Activated T-cell treated with anti-CD3 and anti-CD28 coated beads for 4 hours (primary cell): ENCODE data around the gene IPMK.
"Not testable (repeated sequence)": the region's sequence is repeated elsewhere in the genome, so short reads cannot be mapped to it uniquely, and the experiment has no call there.

ENCODE experiments used
- DNase-seq: peaks from one replicate; pipeline ENCODE4 v3.0.0-alpha.2; 2020

IPMK gene

DNA sequence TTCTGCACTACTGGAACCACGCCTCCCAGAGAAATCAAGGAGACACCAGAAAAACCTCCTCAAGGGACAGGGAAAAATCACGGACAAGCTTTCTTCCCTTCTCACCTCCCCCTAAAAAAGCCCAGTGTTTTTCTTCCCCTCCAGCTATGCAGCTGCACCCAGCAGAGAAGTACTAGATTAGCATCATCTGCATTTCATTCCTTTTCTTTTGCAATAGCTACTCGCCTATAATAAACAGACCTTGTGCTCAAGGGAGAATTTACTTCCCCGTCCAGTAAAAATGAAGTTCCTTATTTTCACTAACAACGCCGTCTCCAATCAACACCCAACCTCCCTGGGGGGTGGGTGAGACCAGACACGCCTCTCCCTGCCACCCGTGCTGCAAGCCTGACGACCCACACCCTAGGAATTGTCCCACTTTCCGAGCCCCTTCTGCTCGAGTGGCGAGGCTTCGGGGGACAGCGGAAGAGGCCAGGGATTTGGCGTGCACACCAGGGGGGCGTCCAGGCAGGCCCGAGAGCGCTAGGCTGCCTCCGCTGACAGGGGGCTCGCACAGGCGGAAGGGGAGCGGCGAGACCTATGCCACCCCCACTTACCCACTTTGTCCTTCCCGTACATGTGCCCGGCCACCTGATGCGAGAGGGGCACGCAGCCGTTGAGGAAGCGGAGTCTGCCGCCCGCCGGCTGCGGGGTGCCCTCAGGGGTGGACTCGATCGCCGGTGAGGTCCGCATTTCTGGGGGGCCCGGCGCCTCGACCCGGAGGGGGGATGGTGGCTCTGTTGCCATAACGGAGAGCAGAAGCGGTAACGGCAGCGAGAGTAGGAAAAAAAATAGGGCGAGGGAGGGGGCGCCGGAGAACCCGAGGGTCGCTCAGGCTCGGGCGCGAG is 625 bp downstream of the IPMK start:
- peak; percentile 11 for DNase-seq

DNA sequence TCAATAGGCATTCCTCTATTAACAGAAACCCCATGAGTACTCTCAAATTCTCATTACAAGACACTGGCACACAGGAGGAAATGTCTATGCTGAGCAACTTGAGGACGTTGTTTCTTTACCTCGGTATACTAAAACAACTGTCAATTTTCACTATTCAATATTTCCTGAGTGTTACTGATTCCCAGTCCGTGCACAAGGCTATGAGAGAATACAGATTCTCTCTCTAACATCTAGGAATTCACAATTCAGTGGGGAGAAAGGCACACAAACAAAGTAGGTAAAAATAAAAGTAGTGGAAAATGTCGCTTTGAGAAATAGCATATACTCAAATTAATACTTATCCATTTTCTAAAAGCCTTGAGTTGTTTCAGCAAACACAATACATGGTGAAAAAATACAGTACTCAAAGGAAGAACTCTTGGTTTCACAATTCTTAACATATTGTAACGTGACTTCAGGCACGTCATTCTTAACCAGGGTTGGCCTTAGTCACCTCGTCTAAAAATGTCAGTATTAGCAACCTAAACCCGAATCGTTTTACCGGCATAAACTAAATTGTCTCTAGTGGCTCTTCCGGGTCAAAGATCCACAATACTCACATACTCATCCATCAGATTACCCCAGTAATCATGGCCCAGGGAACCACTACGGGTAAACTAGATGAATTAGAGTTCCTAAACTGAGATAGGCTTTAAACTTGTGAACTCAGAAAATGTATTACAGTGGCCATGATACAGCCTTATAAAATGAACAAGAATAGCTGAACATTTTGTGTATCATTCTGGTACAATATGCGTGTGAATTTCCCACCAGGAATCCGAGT is 1.5 kb downstream of the IPMK start:
- DNase-seq: no peak

GRCh38 chr10:58265249-58265648 is 2.4 kb downstream of the IPMK start:
- no peak for DNase-seq

GRCh38 chr10:58264780-58265179 is 2.9 kb downstream of the IPMK start:
- DNase-seq: no peak

- DNase-seq: no peak
Measured at GRCh38 chr10:58262766-58263165, 4.9 kb downstream of the IPMK start.

DNA sequence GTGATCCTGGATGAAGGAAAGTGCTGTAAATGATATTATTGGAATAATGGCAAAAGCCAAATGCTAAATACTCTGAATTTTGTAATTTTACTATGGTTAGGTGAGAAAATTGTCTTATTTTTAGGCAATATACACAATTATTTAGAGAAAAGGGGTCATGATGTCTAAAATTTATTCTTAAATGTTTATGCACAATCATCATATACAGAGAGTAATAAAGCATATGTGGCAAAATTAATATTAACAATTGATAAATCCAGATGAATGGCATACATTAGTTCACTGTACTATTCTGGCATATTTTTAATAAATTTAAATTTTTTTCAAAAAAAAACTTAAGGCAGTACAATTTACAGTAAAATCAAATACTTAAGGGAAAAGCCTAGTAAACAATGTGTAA is 7.4 kb downstream of the IPMK start:
- DNase-seq: no peak

- no peak for DNase-seq
Measured at GRCh38 chr10:58258977-58259692, 8.6 kb downstream of the IPMK start.

- DNase-seq: not testable (repeated sequence)
Measured at GRCh38 chr10:58256013-58256780, 11.5 kb downstream of the IPMK start.

GRCh38 chr10:58254644-58255043 is 13.1 kb downstream of the IPMK start:
- no peak for DNase-seq

GRCh38 chr10:58253184-58253583 is 14.5 kb downstream of the IPMK start:
- no peak for DNase-seq

- not testable (repeated sequence) for DNase-seq
Measured at GRCh38 chr10:58244666-58245065, 23.0 kb downstream of the IPMK start.

DNA sequence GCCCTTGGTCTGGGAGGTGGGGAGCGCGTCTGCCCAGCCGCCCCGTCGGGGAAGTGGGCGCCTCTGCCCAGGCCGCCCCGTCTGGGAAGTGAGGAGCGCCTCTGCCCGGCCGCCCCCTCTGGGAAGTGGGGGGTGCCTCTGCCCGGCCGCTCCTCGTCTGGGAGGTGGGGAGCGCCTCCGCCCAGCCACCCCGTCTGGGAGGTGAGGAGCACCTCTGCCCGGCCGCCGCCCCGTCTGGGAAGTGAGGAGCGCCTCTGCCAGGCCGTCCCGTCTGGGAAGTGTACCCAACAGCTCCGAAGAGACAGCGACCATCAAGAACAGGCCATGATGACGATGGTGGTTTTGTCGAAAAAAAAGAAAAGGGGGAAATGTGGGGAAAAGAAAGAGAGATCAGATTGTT is 23.5 kb downstream of the IPMK start:
- DNase-seq: not testable (repeated sequence)

- not testable (repeated sequence) for DNase-seq
Measured at GRCh38 chr10:58243801-58244200, 23.9 kb downstream of the IPMK start.

- no peak for DNase-seq
Measured at GRCh38 chr10:58243269-58243668, 24.4 kb downstream of the IPMK start.

- no peak for DNase-seq
Measured at GRCh38 chr10:58241346-58241745, 26.3 kb downstream of the IPMK start.

- no peak for DNase-seq
Measured at GRCh38 chr10:58240531-58240930, 27.2 kb downstream of the IPMK start.

DNA sequence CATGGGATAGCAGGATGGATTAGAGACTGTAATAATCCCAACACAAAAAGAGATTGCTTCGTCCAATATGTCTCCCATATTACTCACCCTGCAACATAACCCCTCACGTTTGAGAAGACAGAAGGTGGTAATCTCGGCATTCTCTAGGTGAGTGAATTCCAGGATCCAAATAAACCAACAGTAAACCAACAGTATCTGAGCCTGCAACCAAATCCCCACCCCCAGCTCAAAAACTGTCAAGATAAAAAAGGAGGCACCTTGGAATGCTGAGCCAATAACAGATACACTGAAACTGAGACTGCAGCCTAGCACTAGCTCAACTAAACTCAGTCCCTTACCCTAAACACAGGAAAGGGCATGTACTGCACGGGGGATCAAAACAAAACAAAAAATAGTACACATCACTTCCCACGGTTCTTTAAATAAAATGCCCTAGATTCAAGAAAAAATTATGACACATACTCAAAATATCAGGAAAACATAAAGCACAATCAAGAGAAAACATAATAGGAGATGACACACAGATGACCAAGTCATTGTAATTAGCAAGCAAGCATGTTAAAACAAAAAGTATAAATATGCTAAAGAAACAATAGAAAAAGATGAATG is 28.0 kb downstream of the IPMK start:
- DNase-seq: no peak

DNA sequence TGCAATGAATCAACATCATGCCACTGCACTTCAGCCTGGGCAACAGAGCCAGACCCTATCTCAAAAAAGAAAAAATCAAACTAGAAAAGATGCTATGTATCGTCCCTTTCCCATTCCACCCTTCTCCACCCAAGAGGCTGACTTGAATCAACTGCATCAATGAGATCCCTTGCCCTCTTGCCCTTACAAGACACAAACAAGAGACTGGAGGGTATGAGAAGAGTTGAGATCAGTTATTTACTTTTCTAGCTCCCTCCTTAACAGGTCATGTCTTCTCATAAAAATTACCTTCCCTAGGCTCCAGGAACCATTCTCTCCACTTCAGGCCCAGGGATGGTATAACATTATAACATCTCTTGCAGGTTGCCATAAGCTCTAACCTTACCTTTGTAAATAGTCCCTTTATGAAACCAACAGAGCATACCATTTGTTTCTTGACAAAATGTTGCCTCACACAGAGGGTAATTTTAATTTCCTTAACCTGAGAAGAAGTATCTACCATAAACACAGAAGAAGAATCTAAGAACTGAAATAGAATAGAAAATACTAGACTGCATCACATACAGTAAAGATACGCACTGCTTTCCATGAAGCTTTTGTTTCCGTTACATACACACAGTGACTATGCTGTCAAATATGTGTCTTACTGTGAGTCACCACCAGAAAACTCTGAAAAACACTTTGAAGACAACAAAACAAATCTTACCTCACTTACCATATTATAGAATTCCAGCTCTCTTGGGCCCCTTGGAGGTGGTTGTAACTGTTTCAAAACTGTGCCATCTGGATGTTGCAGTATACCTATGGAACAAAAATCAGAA is 30.5 kb downstream of the IPMK start:
- no peak for DNase-seq

GRCh38 chr10:58229856-58230255 is 37.8 kb downstream of the IPMK start:
- DNase-seq: not testable (repeated sequence)

GRCh38 chr10:58225654-58226053 is 42.0 kb downstream of the IPMK start:
- DNase-seq: no peak
